H9 (cell line): ENCODE results near the gene ZBTB47. TPM values are rescaled to one million over a fixed set of nuclear protein-coding genes. Genes with fewer than 3 reads are reported as not detected.

ENCODE experiments used
- DNase-seq: peaks from one replicate; pipeline ENCODE4 v3.0.0-alpha.2; 2017
- H2AFZ ChIP-seq: one replicate; pipeline ENCODE4 v1.6.1; 2013; ENCODE audit warnings: mild to moderate bottlenecking, low read length, control low read depth, moderate library complexity
- H2AK5ac ChIP-seq: 2 replicates; pipeline ENCODE4 v1.6.1; 2013; ENCODE audit warnings: low read length, control low read depth, mixed read lengths; ENCODE audit not compliant: insufficient read length
- H2BK120ac ChIP-seq: one replicate; pipeline ENCODE4 v1.6.1; 2013; ENCODE audit warnings: low read depth, mild to moderate bottlenecking, low read length, control low read depth, inconsistent platforms; ENCODE audit not compliant: poor library complexity, severe bottlenecking
- H2BK12ac ChIP-seq: 2 replicates; pipeline ENCODE4 v1.6.1; 2013; ENCODE audit warnings: low read length, control low read depth, mixed read lengths, low read depth; ENCODE audit not compliant: insufficient read length
- H2BK15ac ChIP-seq: 2 replicates; pipeline ENCODE4 v1.6.1; 2013; ENCODE audit warnings: low read depth, low read length, control low read depth
- H2BK20ac ChIP-seq: one replicate; pipeline ENCODE4 v1.6.1; 2013; ENCODE audit warnings: low read depth, mild to moderate bottlenecking, low read length, control low read depth, inconsistent platforms; ENCODE audit not compliant: poor library complexity, severe bottlenecking
- H2BK5ac ChIP-seq: 2 replicates; pipeline ENCODE4 v1.6.1; 2013; ENCODE audit warnings: low read length, control low read depth, mixed read lengths; ENCODE audit not compliant: insufficient read length
- H3K14ac ChIP-seq: 2 replicates; pipeline ENCODE4 v1.6.1; 2013; ENCODE audit warnings: low read length, control low read depth; ENCODE audit not compliant: insufficient read depth
- H3K18ac ChIP-seq: 2 replicates; pipeline ENCODE4 v1.6.1; 2013; ENCODE audit warnings: low read depth, mild to moderate bottlenecking, mixed read lengths, low read length, control low read depth; ENCODE audit not compliant: insufficient read length
- H3K23ac ChIP-seq: 2 replicates; pipeline ENCODE4 v1.6.1; 2013; ENCODE audit warnings: low read length, control low read depth, mixed read lengths, low read depth; ENCODE audit not compliant: insufficient read length
- H3K23me2 ChIP-seq: 2 replicates; pipeline ENCODE4 v1.6.1; 2013; ENCODE audit warnings: low read depth, mild to moderate bottlenecking, mixed read lengths, low read length, control low read depth; ENCODE audit not compliant: insufficient read length, poor library complexity, severe bottlenecking
- H3K27ac ChIP-seq: 2 replicates; pipeline ENCODE4 v1.5.1; 2013; ENCODE audit warnings: low read length, control low read depth, mixed read lengths, low read depth; ENCODE audit not compliant: insufficient read length
- H3K27me3 ChIP-seq: 2 replicates; pipeline ENCODE4 v1.6.1; 2013; ENCODE audit warnings: low read length, control low read depth, inconsistent platforms; ENCODE audit not compliant: insufficient read depth
- H3K4ac ChIP-seq: 2 replicates; pipeline ENCODE4 v1.6.1; 2013; ENCODE audit warnings: low read depth, mild to moderate bottlenecking, control low read depth, inconsistent platforms, low read length, moderate library complexity
- H3K4me1 ChIP-seq: 2 replicates; pipeline ENCODE4 v1.6.1; 2013; ENCODE audit warnings: low read length, control low read depth, inconsistent platforms; ENCODE audit not compliant: insufficient read depth
- H3K4me2 ChIP-seq: 2 replicates; pipeline ENCODE4 v1.6.1; 2013; ENCODE audit warnings: low read length, control low read depth, mixed read lengths; ENCODE audit not compliant: insufficient read length, insufficient read depth
- H3K56ac ChIP-seq: 2 replicates; pipeline ENCODE4 v1.6.1; 2013; ENCODE audit warnings: low read depth, mild to moderate bottlenecking, mixed read lengths, low read length, control low read depth; ENCODE audit not compliant: insufficient read length
- H3K79me1 ChIP-seq: 2 replicates; pipeline ENCODE4 v1.6.1; 2013; ENCODE audit warnings: low read depth, mild to moderate bottlenecking, moderate library complexity, low read length, control low read depth, inconsistent platforms; ENCODE audit not compliant: insufficient read depth, poor library complexity, severe bottlenecking
- H3K79me2 ChIP-seq: 2 replicates; pipeline ENCODE4 v1.6.1; 2013; ENCODE audit warnings: low read length, control low read depth, inconsistent platforms; ENCODE audit not compliant: insufficient read depth
- H3K9ac ChIP-seq: 2 replicates; pipeline ENCODE4 v1.6.1; 2013; ENCODE audit warnings: low read length, control low read depth, mixed read lengths; ENCODE audit not compliant: insufficient read length; ENCODE audit errors: extremely low read depth
- H3K9me3 ChIP-seq: one replicate; pipeline ENCODE4 v1.6.1; 2013; ENCODE audit warnings: low read depth, low read length, inconsistent platforms; ENCODE audit not compliant: control insufficient read depth
- H3T11ph ChIP-seq: one replicate; pipeline ENCODE4 v1.6.1; 2013; ENCODE audit warnings: mild to moderate bottlenecking, low read length, control low read depth, inconsistent platforms
- H4K20me1 ChIP-seq: one replicate; pipeline ENCODE4 v1.6.1; 2013; ENCODE audit not compliant: control insufficient read depth, insufficient read length, insufficient read depth
- H4K5ac ChIP-seq: 2 replicates; pipeline ENCODE4 v1.6.1; 2013; ENCODE audit warnings: low read depth, mild to moderate bottlenecking, mixed read lengths, low read length, control low read depth; ENCODE audit not compliant: insufficient read length
- H4K8ac ChIP-seq: replicated peaks from 2 replicates; pipeline ENCODE4 v1.6.1; 2013; ENCODE audit warnings: low read length, control low read depth, mixed read lengths, low read depth; ENCODE audit not compliant: insufficient read length
- H4K91ac ChIP-seq: 2 replicates; pipeline ENCODE4 v1.6.1; 2013; ENCODE audit warnings: low read depth, mild to moderate bottlenecking, moderate library complexity, mixed read lengths, low read length, control low read depth; ENCODE audit not compliant: insufficient read length
- H3K27ac Mint-ChIP-seq, 3 experiments: 2 replicates in 2 of 3; 3 replicates in 1 of 3; pipeline ENCODE4 v1.8.0; 2020 to 2021; ENCODE audit warnings: mixed read lengths in 3 of 3, mild to moderate bottlenecking in 1 of 3, moderate library complexity in 1 of 3
- H3K27me3 Mint-ChIP-seq: 2 replicates; pipeline ENCODE4 v1.8.0; 2021; ENCODE audit warnings: low read depth, mild to moderate bottlenecking, moderate library complexity, mixed read lengths
- H3K36me3 Mint-ChIP-seq, 3 experiments: 2 replicates in 2 of 3; 3 replicates in 1 of 3; pipeline ENCODE4 v1.8.0; 2020 to 2021; ENCODE audit warnings: low read depth in 3 of 3, mixed read lengths in 3 of 3; ENCODE audit not compliant: insufficient read depth in 1 of 3
- H3K4me1 Mint-ChIP-seq, 2 experiments: 2 replicates each; pipeline ENCODE4 v1.8.0; 2020; ENCODE audit warnings: mixed read lengths in 2 of 2
- H3K4me3 Mint-ChIP-seq, 2 experiments: 2 replicates in 1 of 2; 3 replicates in 1 of 2; pipeline ENCODE4 v1.8.0; 2020 to 2021; ENCODE audit warnings: mild to moderate bottlenecking in 2 of 2, mixed read lengths in 2 of 2, moderate library complexity in 1 of 2
- H3K9me3 Mint-ChIP-seq, 2 experiments: 2 replicates in 1 of 2; 3 replicates in 1 of 2; pipeline ENCODE4 v1.8.0; 2020; ENCODE audit warnings: mild to moderate bottlenecking in 2 of 2, mixed read lengths in 2 of 2, moderate library complexity in 1 of 2
- WGBS: extraction: QIAGEN DNeasy Blood & Tissue Kit; methylation state at CpG from one replicate; pipeline ENCODE4 v1.1.7; 2013; ENCODE audit warnings: missing lambda C conversion rate, low lambda C conversion rate, mixed read lengths; ENCODE audit not compliant: insufficient read length; ENCODE audit errors: extremely low coverage; 5-methylcytosine and 5-hydroxymethylcytosine counted together
- total RNA-seq: library from RNA; stranded (reverse); gene quantifications from 2 replicates; pipeline ENCODE4 v1.2.1, GENCODE V29; 2021
- TF ChIP-seq, protein P1 (sequence below): fragments of 200-600 bp; sonication (generic); conservative IDR thresholded peaks from 3 replicates; pipeline ENCODE4 v1.8.0; 2021; ENCODE audit warnings: antibody characterized with exemption, mild to moderate bottlenecking

Gene ZBTB47
- total RNA-seq, 1 experiment from 2014 or later, result 3.6 TPM

DNA sequence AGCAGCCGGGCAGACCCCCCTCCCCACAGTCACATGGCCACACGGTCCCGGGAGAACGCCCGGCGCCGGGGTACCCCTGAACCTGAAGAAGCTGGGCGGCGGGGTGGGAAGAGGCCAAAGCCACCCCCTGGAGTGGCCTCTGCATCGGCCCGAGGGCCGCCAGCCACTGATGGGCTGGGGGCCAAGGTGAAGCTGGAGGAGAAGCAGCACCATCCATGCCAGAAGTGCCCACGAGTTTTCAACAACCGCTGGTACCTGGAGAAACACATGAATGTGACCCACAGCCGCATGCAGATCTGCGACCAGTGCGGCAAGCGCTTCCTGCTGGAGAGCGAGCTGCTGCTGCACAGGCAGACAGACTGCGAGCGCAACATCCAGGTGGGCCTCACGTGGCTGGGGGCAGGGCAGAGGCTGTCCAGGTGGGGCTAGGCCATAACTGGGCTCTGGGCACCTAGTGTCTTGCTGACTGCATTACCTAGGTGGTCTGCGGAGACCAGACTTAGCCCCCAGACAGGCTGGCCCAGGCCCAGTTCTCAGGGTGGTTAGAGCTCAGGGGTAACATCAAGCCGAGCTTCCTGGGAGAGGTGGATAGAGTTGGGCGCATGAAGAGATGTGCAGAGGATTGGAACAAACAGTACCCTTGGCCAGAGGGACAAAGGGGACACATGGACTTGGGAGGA lies 6.1 kb downstream of the ZBTB47 start:
- Histone ChIP-seq H3K27ac (no peak overlapping the region), H3T11ph (no peak overlapping the region), H4K5ac (no peak overlapping the region), H3K27me3 (no peaks in the 10 kb centered on the region), H3K14ac (no peak overlapping the region; the same call in 1 of the 2 replicates), H3K18ac (no peak overlapping the region), H3K23me2 (no peaks in the 10 kb centered on the region), H3K4me2 (no peak overlapping the region), H4K91ac (no peak overlapping the region), H3K79me1 (no peaks in the 10 kb centered on the region), H4K8ac (no peak overlapping the region), H4K20me1 (no peaks in the 10 kb centered on the region), H2BK15ac (no peak overlapping the region), H2AFZ (no peak overlapping the region), H3K9me3 (no peaks in the 10 kb centered on the region), H3K79me2 (no peaks in the 10 kb centered on the region), H2BK20ac (no peak overlapping the region), H2BK12ac (no peak overlapping the region), H2BK120ac (no peak overlapping the region), H3K56ac (no peak overlapping the region), H3K9ac (no peak overlapping the region), H3K4me1 (peaks cover 6% of the 10 kb centered on the region; the same call in 1 of the 2 replicates), H3K23ac (no peak overlapping the region), H3K4ac (no peak overlapping the region), H2BK5ac (no peak overlapping the region), H2AK5ac (no peak overlapping the region)
- H3K4me1 Mint-ChIP-seq, result peaks cover 2 to 22% of the 10 kb centered on the region in 2 experiments; a peak in 2 of 4 replicates
- H3K36me3 Mint-ChIP-seq, result peaks cover 3 to 21% (median 8%) of the 10 kb centered on the region in 3 experiments
- H3K9me3 Mint-ChIP-seq, result no peaks in the 10 kb centered on the region
- no peaks in the 10 kb centered on the region for H3K27me3 Mint-ChIP-seq
- TF ChIP-seq, protein P1, sequence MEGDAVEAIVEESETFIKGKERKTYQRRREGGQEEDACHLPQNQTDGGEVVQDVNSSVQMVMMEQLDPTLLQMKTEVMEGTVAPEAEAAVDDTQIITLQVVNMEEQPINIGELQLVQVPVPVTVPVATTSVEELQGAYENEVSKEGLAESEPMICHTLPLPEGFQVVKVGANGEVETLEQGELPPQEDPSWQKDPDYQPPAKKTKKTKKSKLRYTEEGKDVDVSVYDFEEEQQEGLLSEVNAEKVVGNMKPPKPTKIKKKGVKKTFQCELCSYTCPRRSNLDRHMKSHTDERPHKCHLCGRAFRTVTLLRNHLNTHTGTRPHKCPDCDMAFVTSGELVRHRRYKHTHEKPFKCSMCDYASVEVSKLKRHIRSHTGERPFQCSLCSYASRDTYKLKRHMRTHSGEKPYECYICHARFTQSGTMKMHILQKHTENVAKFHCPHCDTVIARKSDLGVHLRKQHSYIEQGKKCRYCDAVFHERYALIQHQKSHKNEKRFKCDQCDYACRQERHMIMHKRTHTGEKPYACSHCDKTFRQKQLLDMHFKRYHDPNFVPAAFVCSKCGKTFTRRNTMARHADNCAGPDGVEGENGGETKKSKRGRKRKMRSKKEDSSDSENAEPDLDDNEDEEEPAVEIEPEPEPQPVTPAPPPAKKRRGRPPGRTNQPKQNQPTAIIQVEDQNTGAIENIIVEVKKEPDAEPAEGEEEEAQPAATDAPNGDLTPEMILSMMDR, result no peak
- H3K27ac Mint-ChIP-seq, result peak overlapping the region in 1 of 3 experiments; percentile 89; a peak in 2 of 7 replicates
- DNase-seq, result peak; percentile 29
- WGBS, result no CpG with 5 or more reads among the region's 25 CpGs
- no peak overlapping the region for H3K4me3 Mint-ChIP-seq
